Activated T-helper 9 cell treated with anti-CD3 and anti-CD28 coated beads, Interleukin-2, amount 50 U/mL, for 16 hours (primary cell): ENCODE data around the gene CDH15.

Experiments
- DNase-seq: peaks from one replicate; pipeline ENCODE4 v3.0.0-alpha.2; 2020; ENCODE audit warnings: low read depth

Gene CDH15

DNA sequence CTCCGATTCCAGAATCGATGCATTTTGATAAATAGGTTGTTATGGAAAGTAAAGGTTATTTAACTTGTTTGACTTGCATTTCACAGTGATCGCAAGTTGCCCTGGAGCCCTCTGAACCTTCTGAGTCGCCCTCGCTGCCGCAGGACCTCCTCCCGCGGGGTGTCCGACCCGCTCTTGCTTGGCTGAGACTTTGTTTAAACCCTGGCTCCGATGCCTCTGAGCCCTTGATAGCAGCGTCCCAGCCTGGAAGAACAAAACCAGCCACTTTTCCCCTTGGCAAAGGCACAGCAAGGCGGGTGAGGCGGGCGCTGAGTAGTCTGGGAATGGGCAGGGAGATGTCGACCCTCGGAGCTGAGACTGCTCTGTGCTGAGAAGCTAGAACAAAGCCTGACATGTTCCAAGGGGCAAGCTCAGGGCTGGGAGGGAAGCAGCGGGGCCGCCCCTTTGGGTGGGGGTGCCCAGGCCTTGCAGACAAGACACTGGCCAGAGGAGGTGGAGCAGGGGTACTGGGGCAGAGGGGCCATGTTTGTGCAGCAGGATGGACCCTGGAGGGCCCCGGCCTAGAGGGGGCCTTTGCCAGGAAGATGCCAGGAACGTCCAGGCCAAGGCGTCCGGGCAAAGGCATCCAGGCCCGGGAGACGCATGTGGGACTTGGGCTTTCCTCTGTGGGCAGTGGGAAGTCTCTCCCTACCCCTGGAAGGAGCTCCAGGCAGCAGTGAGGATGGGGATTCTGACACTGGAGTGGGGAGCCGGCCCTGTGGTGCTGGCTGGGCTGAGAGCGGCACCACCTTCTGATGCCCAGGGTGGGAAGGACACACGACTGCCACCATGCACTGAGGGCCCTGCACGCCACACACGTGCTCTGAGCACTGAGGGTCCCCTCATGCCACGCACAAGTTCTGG lies 30.3 kb upstream of the CDH15 start:
- no peak for DNase-seq

DNA sequence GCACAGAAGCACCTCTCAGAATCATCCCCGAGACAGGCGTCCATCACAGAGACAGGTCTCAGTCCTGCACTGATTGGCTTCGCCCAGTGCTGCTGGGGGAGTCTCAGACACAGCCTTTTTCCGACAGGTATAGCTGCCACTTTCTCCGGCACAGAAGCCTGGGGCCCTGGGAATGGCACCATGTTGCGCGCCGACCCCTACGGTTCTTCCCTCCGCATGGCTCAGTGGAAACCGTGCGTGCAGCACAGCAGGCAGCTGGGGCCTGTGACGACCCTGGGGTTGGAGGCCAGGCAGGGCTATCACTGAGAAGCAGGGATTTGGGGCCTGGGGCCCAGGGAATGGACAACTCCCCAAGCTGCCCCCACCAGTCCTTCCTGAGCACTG lies 29.7 kb upstream of the CDH15 start:
- no peak for DNase-seq

DNA sequence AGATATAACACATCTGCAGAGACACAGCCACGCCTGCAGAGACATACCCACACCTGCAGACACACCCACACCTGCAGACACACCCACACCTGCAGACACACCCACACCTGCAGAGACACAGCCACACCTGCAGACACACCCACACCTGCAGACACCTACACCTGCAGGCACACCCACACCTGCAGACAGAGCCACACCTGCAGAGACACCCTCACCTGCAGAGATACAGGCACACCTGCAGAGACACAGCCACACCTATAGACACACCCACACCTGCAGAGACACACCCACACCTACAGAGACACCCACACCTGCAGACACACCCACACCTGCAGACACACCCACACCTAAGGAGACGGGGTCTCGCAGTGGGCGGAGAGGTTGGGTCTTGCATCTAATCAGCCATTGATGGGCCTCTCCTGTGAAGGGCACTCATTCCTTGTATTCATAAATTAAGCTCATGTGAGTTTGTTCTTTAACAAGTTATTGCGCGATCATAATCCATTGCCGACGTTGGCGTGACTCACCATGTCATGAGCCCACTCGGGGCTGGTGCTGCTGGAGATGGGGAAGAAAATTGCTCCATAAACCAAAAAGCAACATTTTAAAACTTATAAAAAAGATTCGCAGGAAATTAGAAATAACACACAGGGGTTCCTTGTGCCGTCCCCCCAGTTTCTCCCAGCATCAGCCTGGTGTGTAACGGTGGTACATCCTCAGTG lies 28.9 kb upstream of the CDH15 start:
- DNase-seq, result no peak

DNA sequence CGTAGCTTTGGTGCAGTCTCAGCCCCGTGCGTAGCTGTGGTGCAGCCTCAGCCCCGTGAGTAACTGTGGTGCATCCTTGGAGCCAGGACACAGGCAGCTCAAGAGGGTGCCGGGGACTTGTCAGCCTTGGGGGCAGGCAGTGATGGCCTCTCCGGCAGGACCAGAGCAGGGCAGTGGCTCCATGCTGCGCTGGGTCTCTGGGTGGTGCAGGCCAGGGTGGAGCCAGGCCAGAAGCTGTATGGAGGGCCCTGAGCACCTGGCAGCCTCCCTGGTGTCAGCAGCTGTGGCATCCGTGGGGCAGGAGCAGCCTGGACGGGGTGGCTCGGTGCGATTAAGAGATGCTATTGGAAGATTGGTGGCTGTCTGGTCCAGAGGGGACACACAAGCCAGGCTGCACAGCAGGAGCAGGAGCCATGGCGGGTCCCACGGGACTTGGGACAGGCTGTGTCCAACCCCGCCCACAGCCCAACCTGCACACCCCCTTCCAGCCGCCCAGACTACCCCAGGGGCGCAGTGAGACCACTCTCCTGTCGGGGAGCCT lies 28.3 kb upstream of the CDH15 start:
- no peak for DNase-seq

DNA sequence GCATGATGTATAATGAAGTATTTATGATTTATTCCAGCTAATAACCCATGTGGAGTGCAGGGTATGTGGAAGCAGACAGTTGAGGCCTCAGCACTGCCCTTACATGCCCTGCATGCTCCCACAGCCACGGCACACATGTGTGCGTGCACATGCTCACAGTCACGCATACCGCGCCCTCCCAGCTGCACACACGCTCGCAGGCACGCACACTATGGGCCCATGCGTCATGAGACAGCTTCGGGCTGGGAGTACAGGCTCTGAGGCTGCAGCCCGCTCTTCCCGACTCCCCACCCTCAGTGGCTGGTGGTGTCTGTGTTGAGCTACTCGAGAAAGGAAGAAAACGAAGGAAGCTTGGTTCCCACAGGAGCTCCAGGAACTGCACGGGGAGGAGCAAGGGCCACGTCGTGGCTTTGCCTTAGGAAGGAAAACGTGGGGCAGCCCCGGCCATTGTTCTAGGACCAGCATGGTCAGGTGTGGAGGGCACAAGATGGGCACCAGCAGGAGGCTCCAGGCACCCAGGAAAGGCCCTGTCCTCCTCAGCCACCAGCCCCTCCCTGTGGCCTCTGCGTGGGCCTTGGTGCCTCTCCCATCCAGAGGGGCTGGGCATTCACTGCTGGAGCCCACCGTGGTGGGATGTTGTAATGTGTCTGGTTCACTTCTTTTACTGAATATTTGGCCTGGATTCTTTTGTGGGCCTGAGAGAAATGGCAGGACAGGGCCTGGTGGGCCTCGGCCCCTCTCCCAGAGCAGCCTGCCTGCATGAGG lies 27.5 kb upstream of the CDH15 start:
- no peak for DNase-seq

DNA sequence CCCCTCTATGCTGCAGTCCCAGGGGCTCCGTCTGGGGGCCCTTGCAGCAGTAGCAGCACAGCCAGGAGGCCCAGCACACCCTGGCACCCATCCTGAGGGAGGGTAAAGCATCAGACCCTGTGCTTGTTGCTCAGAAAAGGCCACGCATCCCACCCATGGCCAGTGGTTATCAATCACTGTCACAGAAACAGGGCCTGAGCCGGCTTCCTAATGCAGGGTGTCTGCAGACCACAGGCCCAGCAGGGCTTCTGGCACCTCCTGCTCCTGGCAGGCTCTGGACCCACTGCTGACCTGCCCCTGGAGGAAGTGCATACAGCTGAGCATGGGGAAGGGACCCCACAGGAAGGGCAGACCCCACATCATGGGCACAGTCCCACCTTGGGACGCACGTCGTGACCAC lies 26.9 kb upstream of the CDH15 start:
- no peak for DNase-seq

DNA sequence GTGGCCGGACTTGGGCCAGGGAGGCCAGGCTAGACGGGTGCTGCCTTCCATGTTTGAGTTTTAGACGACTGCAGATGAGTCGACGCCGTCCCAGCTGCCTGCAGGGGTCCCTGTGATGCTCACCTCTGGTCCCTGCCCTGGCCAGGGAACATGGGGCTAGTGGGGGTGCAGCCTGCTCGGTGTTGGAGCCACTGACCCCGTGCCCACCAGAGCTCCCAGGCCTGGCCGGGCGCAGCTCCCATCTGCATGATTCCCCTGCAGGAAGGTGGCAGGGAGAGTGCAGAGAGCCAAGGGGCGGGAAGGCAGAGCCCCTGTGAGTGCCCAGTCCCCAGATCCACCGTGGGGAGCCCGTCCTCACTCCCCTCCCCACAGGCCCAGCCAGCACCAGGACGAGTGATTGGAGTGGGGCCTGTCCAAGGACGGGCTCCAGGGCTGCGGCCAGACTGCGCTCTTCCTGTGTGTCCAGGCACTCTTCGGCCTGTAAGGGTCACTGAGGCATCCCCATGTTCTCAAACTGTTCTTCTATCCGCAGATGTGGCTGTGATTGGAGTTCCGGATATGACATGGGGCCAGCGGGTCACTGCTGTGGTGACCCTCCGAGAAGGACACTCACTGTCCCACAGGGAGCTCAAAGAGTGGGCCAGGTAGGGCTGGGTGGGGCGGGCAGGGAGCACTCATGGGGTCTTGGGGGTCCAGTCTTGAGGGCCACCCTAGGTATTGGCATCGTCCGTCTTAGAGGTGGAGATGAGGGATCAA lies 26.0 kb upstream of the CDH15 start:
- DNase-seq, result no peak

DNA sequence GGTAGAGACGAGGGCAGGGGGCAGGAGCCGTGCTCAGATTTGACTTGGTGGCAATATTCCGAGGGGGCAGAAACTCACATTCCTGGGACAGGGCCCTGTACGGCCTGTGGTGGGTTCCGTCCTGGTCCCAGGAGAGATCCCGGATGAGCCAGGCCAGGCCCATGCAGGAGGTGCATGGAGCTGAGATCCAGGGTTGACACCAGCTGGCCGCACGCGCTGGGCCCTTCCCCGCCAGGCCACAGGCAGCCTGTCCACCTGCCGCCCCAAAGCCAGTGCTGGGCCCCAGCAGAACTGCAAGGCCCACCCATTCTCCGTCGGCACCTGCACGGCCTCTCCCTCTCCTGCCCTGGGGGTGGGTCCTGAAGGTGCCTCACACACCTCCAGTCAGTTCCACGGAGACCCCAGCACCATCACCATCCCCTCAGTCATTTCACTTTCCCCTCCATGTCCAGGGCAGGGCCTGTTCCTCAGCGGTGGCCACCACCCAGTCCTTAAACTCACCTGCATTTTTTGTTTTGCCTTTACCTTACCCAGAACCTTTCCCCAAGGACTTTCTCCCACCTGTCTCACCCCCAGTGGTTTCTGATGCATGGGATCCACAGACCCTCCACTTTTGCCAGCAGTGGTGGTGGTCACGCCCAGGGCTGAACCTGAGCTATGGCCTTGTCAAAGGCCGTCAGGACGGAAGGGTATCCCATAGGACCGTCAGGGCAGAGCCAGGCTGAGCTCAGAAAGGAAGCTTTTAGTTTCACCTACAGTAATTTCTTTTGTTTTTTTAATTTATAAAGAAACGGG lies 25.1 kb upstream of the CDH15 start:
- DNase-seq, result no peak

DNA sequence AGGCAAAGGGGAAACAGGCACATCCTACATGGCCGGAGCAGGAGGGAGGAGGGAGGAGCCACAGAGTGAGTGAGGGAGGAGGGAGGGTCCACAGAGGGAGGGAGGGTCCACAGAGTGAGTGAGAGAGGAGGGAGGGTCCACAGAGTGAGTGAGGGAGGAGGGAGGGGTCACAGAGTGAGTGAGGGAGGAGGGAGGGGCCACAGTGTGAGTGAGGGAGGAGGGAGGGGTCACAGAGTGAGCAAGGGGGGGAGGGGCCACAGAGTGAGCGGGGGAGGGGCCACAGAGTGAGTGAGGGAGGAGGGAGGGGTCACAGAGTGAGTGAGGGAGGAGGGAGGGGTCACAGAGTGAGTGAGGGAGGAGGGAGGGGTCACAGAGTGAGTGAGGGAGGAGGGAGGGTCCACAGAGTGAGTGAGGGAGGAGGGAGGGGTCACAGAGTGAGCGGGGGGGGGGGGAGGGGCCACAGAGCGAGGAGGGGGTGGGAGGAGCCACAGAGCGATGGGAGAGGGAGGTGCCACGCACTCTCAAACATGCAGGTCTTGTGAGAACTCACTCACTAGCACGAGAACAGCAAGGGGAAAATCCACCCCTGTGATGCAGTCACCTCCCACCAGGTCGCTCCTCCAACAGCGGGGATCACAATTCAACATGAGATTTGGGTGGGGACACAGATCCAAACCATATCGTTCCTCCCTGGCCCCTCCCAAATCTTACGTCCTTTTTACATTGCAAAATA lies 24.3 kb upstream of the CDH15 start:
- no peak for DNase-seq

DNA sequence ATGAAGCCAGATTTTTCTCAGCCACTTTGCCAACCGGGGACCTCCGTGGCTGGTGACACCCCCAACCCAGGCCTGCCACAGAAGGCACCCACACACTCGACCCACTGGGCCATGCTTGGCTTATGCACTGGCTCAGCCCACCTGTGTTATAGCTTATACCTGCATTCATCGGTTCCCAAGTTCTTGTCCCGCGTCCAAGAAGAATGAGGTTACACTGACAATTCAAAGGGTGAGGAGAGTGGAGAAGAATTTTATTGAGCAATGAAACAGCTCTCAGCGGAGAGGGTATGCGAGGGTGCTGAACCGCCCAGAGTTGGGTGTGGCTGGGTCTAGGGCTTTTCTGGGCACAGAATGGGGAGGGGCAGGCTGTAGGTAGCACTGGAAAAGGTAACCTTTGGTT lies 22.2 kb upstream of the CDH15 start:
- DNase-seq, result no peak

DNA sequence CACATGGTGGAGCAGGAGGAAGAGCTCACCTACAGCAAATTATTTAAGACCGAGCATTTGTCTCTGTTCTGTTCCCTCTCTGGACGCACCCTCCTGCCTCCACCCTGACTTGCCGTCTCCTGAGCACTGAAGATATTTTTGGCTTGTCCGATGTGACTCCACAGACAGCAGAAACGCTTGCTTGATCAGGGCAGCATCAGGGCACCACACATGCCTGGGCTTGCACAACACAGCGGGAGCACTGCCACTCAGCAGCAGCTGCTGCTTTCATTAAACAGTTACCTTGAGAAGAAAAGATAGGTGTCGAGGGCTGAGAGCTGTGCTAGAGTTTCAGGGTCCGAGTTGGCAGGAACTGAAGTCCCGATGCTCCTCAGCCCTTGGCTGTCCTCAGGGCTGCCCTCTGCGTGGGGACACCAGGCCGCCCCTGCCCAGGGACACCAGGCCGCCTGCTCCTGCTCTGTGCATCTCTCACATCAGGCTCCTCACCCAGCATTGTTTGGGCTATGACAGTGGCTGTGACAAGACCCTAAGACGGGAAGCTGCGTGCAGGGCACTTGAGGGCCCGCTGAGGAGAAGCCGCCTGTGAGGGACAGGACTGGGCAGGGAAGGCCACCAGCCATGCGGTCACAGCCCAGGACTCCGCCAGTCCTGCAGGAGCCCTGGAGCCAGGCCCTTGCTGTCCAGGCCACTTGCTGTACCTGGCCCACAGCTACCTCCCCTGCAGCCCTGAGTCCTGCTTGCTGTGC lies 21.3 kb upstream of the CDH15 start:
- no peak for DNase-seq

DNA sequence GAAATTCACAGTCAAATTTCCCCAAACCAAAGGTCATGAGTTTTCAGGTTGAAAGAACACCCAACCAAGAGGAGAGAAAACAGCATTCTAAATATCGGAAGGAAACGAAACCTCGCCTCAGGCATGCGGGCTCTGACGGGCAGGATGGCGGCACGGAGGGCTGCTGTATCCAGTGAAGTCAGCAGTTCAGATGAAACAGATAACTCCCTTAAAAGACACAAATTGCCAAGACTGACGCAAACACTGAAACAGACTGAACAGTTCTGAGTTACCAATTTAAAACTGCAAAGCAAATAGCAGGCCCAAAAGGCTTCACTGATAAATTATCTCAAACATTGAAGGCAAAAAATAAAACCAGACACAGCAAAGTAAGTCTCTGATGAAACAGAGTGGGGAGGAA lies 20.6 kb upstream of the CDH15 start:
- no peak for DNase-seq

DNA sequence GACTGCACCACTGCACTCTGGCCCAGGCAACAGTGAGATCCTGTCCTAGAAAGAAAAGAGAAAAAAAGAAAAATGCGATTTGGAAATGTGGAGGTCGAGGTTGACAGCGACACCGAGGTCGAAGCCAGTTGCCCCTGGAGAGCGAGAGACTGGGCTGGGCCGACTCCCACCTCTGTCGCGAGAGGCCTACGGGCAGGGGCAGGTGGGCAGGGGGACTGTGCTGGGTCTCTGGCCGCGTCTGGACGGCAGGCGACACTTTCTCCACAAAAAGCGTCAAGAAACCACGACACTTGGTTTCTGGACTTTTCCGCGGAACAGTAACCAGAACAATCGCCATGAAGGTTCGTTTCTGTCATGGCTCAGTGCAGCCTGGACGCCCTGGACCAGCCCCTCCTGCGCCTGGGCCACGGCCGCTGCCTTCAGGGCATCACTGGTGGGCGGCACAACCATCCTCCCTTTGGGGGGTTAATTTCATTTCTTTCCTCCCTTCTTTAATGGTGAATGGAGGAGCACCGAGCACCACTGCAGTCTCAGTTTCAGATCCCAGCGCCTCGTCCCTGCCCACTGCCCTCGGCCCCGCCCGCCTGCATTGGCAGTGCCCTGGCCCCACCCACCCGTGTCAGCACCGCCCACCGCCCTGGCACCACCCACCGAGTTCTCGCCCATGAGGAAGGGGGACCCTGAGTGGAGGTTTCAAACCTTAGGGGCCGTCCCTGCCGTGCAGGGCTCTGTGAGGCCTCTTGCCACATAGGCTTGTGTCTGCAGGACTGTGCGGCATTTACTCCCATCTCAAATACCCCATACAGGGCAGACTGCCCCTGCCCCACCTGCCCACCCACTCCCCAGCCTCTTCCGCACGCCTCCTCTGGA lies 18.5 kb upstream of the CDH15 start:
- no peak for DNase-seq

DNA sequence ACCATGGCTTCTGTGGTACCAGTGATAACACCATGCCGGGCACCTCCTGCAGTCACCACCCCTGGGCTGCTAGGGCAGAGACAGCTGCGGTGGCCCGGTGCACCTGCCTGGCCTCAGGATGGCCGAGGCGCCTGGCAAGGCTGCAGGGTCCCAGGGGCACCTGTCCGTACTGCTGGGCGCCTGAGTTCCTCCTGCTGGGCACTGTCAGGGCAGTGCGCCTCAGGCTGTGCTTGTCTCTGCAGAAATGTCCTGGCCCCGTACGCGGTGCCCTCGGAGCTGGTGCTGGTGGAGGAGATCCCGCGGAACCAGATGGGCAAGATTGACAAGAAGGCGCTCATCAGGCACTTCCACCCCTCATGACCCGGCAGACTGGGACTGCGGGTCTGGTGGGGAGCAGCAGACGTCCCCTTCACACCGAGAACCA lies 17.7 kb upstream of the CDH15 start:
- DNase-seq, result no peak

DNA sequence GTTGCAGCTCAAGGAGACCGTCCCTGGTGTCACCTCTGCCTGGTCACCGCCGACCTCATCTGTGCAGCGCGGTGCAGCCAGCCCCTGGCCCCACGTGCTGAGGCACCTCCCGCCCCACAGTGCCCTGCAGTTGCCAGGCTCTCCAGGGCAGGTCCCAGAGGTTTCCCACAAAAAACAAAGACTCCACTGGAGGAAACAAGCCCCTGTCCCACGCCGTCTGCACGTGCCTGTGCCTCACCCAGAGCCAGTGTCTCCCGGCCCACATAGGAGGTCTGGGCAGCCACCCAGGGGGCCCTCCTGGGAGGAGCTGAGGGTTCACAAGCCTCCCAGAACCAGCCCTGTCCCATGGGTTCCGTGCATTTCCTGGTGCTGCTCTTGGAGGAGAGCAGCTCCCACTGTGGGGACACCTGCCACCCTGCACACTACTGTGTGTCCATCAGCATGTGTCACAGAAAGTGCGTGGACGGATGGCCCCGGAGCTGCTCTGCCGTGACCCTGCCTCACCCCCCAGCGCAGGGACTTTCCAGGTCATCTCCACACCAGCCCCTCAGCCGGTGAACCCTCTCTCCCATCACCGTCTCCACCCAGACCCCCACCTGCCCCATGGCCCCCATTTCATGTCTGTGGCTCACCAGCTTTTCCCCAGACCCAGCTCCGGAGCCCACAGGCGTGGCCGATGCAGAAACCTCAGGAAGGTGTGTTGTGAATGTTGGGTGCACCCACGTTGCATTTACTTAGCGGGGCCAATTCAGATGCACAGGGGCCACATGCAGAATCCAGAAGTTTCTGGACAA lies 17.0 kb upstream of the CDH15 start:
- DNase-seq, result no peak

DNA sequence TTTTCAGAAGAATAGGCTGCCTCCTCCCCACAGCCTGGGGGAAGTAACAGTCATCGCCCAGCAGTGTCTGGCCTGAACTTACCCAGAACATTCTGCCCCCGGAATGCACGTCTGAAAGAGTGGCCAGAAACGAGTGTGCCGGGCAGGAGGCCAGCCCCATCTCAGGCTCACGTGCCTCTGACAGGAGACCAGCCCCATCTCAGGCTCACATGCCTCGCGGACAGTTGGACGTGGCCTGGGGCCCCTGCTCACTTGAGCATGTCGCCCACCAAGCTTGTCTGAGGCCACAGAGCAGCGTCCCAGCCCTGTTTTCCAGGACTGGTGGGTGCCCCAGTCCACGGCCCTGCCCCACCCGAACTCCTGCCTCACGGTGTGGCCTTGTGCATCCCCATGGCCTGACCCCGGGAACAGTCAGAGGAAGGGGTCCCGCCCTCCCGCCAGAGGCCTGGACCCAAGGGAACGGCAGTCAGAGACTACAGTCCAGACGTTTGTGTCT lies 16.3 kb upstream of the CDH15 start:
- no peak for DNase-seq
